K562 (cell line): ENCODE data around the gene ERVW-1.

Experiments
- CTCF ChIP-seq, 3 experiments: IDR thresholded peaks in 2 of 3; conservative IDR thresholded peaks in 1 of 3; 2 replicates each; pipeline ENCODE4 v1.5.1; 2011 to 2012; ENCODE audit warnings: low read length in 3 of 3, mild to moderate bottlenecking in 3 of 3, control low read depth in 2 of 3, improper control_type of control experiment in 1 of 3, inconsistent platforms in 1 of 3, low read depth in 1 of 3, mixed read lengths in 1 of 3, moderate library complexity in 1 of 3; ENCODE audit not compliant: insufficient read depth in 2 of 3
- DACH1 ChIP-seq: fragments of 450-650 bp; IDR thresholded peaks from 2 replicates; pipeline ENCODE4 v1.6.1; 2018; ENCODE audit not compliant: partially characterized antibody
- EP300 ChIP-seq: IDR thresholded peaks from 2 replicates; pipeline ENCODE4 v1.6.1; 2012; ENCODE audit warnings: low read length, improper control_type of control experiment
- ETV1 ChIP-seq: fragments of 450-650 bp; conservative IDR thresholded peaks from 2 replicates; pipeline ENCODE4 v1.6.1; 2016; ENCODE audit warnings: missing genetic modification characterization, control low read depth, low read depth, missing compliant biosample characterization
- GABPA ChIP-seq: fragments of 200-800 bp; sonication (Bioruptor generic); conservative IDR thresholded peaks from 2 replicates; pipeline ENCODE4 v1.6.1; 2016; ENCODE audit warnings: low read depth, missing genetic modification characterization, missing compliant biosample characterization
- MAX ChIP-seq: sonication (generic); formaldehyde crosslinking; IDR thresholded peaks from 2 replicates; pipeline ENCODE4 v1.9.0; 2022; ENCODE audit warnings: mild to moderate bottlenecking, missing genetic modification reagents
- MXI1 ChIP-seq: IDR thresholded peaks from 2 replicates; pipeline ENCODE4 v1.6.1; 2011; ENCODE audit warnings: low read depth, mild to moderate bottlenecking, improper control_type of control experiment, low read length
- NFXL1 ChIP-seq: fragments of 450-650 bp; formaldehyde crosslinking; IDR thresholded peaks from 2 replicates; pipeline ENCODE4 v1.4.0; 2021; ENCODE audit warnings: mild to moderate bottlenecking
- USF2 ChIP-seq: sonication (generic); formaldehyde crosslinking; IDR thresholded peaks from 2 replicates; pipeline ENCODE4 v1.5.0; 2020; ENCODE audit warnings: missing genetic modification reagents
- ZNF347 ChIP-seq: fragments of 450-650 bp; formaldehyde crosslinking; IDR thresholded peaks from 2 replicates; pipeline ENCODE4 v1.4.0; 2020; ENCODE audit warnings: low read depth, mild to moderate bottlenecking, moderate library complexity
- ZNF589 ChIP-seq: fragments of 200-800 bp; sonication (Bioruptor generic); IDR thresholded peaks from 2 replicates; pipeline ENCODE4 v1.6.1; 2016; ENCODE audit warnings: low read depth, missing genetic modification characterization, missing compliant biosample characterization

GRCh38 chr7:92496876-92497275, 19.1 kb upstream of the ERVW-1 start:
- TF ChIP-seq MAX (CRISPR knock-in tag), result no peak
- TF ChIP-seq EP300, result no peak
- no peak for TF ChIP-seq DACH1
- no peak for TF ChIP-seq CTCF (IDR thresholded peaks at IDR 0.05 in 2 of 3, conservative IDR thresholded peaks at IDR 0.05 in 1 of 3; ENCODE audit: insufficient read depth in 2 of 3, low read depth in 1 of 3, low read length in 3 of 3)
- no peak for TF ChIP-seq USF2 (CRISPR knock-in tag)
- no peak for TF ChIP-seq MXI1
- TF ChIP-seq NFXL1 (CRISPR knock-in tag), result no peak
- TF ChIP-seq GABPA (tag), result no peak
- no peak for TF ChIP-seq ZNF589
- TF ChIP-seq ZNF347, result no peak
- no peak for TF ChIP-seq ETV1
